H1 (cell line): ENCODE results near the gene COPS6.

Experiments used
- CHD2 ChIP-seq: IDR thresholded peaks from 2 replicates; pipeline ENCODE4 v1.6.1; 2012; ENCODE audit warnings: low read length, improper control_type of control experiment
- GABPA ChIP-seq: IDR thresholded peaks from 2 replicates; pipeline ENCODE4 v1.6.1; 2011; ENCODE audit warnings: mild to moderate bottlenecking, low read length, moderate library complexity, borderline replicate concordance; ENCODE audit not compliant: insufficient read depth
- JUND ChIP-seq: IDR thresholded peaks from 2 replicates; pipeline ENCODE4 v1.6.1; 2011; ENCODE audit warnings: mild to moderate bottlenecking, improper control_type of control experiment, low read length
- POLR2AphosphoS5 ChIP-seq: IDR thresholded peaks from 2 replicates; pipeline ENCODE4 v1.6.1; 2011; ENCODE audit warnings: low read depth, low read length
- SP1 ChIP-seq: IDR thresholded peaks from 2 replicates; pipeline ENCODE4 v1.6.1; 2011; ENCODE audit warnings: low read depth, low read length
- SRF ChIP-seq: IDR thresholded peaks from 2 replicates; pipeline ENCODE4 v1.6.1; 2011; ENCODE audit warnings: mild to moderate bottlenecking, low read depth, low read length, moderate library complexity
- TCF12 ChIP-seq: IDR thresholded peaks from 2 replicates; pipeline ENCODE4 v1.6.1; 2011; ENCODE audit warnings: low read depth, mild to moderate bottlenecking, low read length
- TF ChIP-seq, protein P1 (sequence below), 3 experiments: IDR thresholded peaks; 1 replicate in 2 of 3; 2 replicates in 1 of 3; pipeline versions ENCODE4 v1.5.1 to v1.6.1; 2011; ENCODE audit warnings: low read length in 3 of 3, mild to moderate bottlenecking in 3 of 3, inconsistent platforms in 2 of 3, low read depth in 1 of 3, moderate library complexity in 1 of 3; ENCODE audit not compliant: insufficient read depth in 1 of 3; ENCODE audit errors: control extremely low read depth in 1 of 3

DNA sequence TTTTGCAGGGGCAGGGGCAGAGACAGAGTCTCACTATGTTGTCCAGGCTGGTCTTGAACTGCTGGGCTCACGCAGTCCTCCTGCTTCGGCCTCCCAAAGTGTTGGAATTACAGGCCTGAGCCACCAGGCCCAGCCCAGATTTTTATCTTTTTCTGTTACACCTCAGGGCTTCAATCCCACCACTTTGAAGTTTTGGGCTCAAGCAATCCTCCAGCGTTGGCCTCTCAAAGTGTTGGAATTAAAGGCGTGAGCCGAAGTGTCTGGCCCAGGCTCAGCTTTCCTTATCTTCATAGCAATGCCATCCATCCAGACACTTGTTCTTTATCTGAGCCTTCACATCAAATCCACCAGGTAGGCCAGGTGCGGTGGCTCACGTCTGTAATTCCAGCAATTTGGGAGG lies 26.3 kb downstream of the COPS6 start:
- TF ChIP-seq, protein P1, sequence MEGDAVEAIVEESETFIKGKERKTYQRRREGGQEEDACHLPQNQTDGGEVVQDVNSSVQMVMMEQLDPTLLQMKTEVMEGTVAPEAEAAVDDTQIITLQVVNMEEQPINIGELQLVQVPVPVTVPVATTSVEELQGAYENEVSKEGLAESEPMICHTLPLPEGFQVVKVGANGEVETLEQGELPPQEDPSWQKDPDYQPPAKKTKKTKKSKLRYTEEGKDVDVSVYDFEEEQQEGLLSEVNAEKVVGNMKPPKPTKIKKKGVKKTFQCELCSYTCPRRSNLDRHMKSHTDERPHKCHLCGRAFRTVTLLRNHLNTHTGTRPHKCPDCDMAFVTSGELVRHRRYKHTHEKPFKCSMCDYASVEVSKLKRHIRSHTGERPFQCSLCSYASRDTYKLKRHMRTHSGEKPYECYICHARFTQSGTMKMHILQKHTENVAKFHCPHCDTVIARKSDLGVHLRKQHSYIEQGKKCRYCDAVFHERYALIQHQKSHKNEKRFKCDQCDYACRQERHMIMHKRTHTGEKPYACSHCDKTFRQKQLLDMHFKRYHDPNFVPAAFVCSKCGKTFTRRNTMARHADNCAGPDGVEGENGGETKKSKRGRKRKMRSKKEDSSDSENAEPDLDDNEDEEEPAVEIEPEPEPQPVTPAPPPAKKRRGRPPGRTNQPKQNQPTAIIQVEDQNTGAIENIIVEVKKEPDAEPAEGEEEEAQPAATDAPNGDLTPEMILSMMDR (IDR thresholded peaks at IDR 0.05; ENCODE audit: control extremely low read depth in 1 of 3, insufficient read depth in 1 of 3, low read depth in 1 of 3, low read length in 3 of 3), result no peak
- TF ChIP-seq GABPA, result no peak
- TF ChIP-seq POLR2AphosphoS5, result no peak
- no peak for TF ChIP-seq CHD2
- no peak for TF ChIP-seq JUND
- TF ChIP-seq TCF12, result no peak
- TF ChIP-seq SP1, result no peak
- no peak for TF ChIP-seq SRF
